Nephron (organoid): ENCODE results near the gene UGT1A9.

Experiments
- H3K27ac Mint-ChIP-seq, 3 experiments: 2 replicates each; pipeline ENCODE4 v1.8.0; 2020; ENCODE audit warnings: mixed read lengths in 3 of 3, mild to moderate bottlenecking in 2 of 3, moderate library complexity in 1 of 3
- H3K27me3 Mint-ChIP-seq: 2 replicates; pipeline ENCODE4 v1.8.0; 2021; ENCODE audit warnings: low read depth, mild to moderate bottlenecking, moderate library complexity, mixed read lengths
- H3K36me3 Mint-ChIP-seq: 2 replicates; pipeline ENCODE4 v1.8.0; 2020; ENCODE audit warnings: low read depth, mixed read lengths
- H3K4me1 Mint-ChIP-seq: 2 replicates; pipeline ENCODE4 v1.8.0; 2020; ENCODE audit warnings: mixed read lengths
- H3K4me3 Mint-ChIP-seq, 3 experiments: 2 replicates each; pipeline ENCODE4 v1.8.0; 2020; ENCODE audit warnings: mild to moderate bottlenecking in 3 of 3, mixed read lengths in 3 of 3, moderate library complexity in 2 of 3
- H3K9me3 Mint-ChIP-seq: 2 replicates; pipeline ENCODE4 v1.8.0; 2020; ENCODE audit warnings: mixed read lengths
- TF ChIP-seq, protein P1 (sequence below), 3 experiments: fragments of 200-600 bp; sonication (generic); IDR thresholded peaks; one replicate each; pipeline ENCODE4 v1.5.0; 2021; ENCODE audit warnings: antibody characterized with exemption in 3 of 3; ENCODE audit not compliant: unreplicated experiment in 3 of 3

The UGT1A9 gene

GRCh38 chr2:233798335-233799086, 126.8 kb downstream of the UGT1A9 start:
- H3K27me3 Mint-ChIP-seq = peaks cover 16% of the 10 kb centered on the region
- no peaks in the 10 kb centered on the region for H3K4me1 Mint-ChIP-seq
- H3K4me3 Mint-ChIP-seq = no peak overlapping the region
- TF ChIP-seq, protein P1, sequence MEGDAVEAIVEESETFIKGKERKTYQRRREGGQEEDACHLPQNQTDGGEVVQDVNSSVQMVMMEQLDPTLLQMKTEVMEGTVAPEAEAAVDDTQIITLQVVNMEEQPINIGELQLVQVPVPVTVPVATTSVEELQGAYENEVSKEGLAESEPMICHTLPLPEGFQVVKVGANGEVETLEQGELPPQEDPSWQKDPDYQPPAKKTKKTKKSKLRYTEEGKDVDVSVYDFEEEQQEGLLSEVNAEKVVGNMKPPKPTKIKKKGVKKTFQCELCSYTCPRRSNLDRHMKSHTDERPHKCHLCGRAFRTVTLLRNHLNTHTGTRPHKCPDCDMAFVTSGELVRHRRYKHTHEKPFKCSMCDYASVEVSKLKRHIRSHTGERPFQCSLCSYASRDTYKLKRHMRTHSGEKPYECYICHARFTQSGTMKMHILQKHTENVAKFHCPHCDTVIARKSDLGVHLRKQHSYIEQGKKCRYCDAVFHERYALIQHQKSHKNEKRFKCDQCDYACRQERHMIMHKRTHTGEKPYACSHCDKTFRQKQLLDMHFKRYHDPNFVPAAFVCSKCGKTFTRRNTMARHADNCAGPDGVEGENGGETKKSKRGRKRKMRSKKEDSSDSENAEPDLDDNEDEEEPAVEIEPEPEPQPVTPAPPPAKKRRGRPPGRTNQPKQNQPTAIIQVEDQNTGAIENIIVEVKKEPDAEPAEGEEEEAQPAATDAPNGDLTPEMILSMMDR (IDR thresholded peaks at IDR 0.05; ENCODE audit: unreplicated experiment in 3 of 3) = no peak
- peaks cover 4% of the 10 kb centered on the region for H3K9me3 Mint-ChIP-seq
- H3K36me3 Mint-ChIP-seq = no peaks in the 10 kb centered on the region
- H3K27ac Mint-ChIP-seq = no peak overlapping the region

DNA sequence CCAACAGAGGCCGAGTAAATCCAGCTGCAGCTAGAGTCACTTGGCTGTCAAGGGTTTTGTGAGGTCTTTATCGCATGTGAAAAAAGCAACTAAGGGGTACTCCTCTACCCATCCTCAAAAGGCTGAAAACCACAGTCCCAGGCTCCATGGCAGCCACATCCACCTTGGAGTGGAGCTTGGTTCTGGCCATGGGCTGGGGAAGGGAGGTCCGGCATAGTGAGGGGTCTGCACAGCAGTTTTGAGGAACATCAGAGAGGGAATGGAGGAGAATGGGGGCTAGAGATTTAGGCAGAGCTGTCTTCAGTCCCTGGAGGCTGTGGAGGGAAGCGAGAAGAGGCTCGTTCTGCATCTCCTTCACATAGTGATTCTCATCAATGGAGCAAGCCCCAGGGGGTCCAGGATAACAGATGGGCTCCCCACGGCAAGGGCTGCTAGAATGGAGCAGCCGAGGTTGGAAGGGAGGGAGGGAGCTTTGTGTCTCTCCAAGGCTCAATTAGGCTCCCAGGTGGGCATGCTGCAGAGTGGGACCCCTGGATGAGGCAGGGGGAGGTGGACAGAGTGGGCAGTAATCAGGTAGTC, 127.5 kb downstream of the UGT1A9 start:
- TF ChIP-seq, protein P1 (IDR thresholded peaks at IDR 0.05; ENCODE audit: unreplicated experiment in 3 of 3) = no peak
- Mint-ChIP-seq H3K36me3 (no peaks in the 10 kb centered on the region), H3K27ac (no peak overlapping the region), H3K4me1 (no peaks in the 10 kb centered on the region), H3K27me3 (peaks cover 16% of the 10 kb centered on the region), H3K9me3 (peaks cover 4% of the 10 kb centered on the region), H3K4me3 (no peak overlapping the region)

DNA sequence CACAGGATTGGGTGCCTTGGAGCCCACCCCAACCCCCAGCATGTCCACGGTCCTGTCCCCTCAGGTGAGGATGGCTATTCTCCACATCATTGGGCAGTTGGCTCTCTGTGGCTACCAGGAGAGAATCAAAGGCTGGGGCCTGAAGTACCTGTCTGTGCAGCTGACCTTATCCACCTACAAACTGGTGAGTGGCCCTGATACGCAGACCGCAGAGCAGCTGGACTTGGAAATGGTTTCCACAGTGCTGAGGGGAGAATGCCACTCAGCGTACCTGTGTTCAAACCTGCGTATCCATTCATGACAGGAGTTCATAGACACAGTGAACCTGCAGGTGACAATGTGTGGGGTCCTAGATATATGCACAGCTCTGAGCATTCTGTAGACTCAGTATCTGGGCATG, 128.0 kb downstream of the UGT1A9 start:
- Mint-ChIP-seq H3K36me3 (no peaks in the 10 kb centered on the region), H3K9me3 (peaks cover 4% of the 10 kb centered on the region), H3K4me3 (no peak overlapping the region), H3K4me1 (no peaks in the 10 kb centered on the region), H3K27ac (no peak overlapping the region), H3K27me3 (peaks cover 19% of the 10 kb centered on the region)
- TF ChIP-seq, protein P1 (IDR thresholded peaks at IDR 0.05; ENCODE audit: unreplicated experiment in 3 of 3) = no peak

DNA sequence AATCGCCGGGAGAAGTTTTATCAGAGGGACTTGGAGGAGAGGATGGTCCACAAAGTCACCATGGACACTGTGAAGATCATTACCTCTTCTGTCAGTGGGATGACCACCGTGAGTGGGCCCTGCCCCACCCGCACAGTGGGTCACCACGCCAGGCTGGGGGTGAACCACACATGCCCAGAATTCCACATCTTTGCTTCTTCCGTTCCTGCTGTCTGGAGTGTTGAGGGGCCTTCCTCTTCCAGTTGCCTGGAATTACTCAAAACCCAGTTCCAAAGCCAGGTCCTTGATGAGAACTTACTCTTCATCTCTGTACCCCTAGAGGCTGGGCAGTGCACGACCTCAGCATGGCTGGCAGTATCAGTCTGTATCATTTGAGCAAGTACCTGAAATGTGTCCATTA, 128.5 kb downstream of the UGT1A9 start:
- Mint-ChIP-seq H3K27ac (no peak overlapping the region), H3K9me3 (peaks cover 4% of the 10 kb centered on the region), H3K27me3 (peaks cover 17% of the 10 kb centered on the region), H3K4me1 (no peaks in the 10 kb centered on the region), H3K36me3 (no peaks in the 10 kb centered on the region), H3K4me3 (no peak overlapping the region)
- TF ChIP-seq, protein P1 (IDR thresholded peaks at IDR 0.05; ENCODE audit: unreplicated experiment in 3 of 3) = no peak

- Mint-ChIP-seq H3K4me1 (no peaks in the 10 kb centered on the region), H3K4me3 (no peak overlapping the region), H3K27me3 (peaks cover 15% of the 10 kb centered on the region), H3K36me3 (no peaks in the 10 kb centered on the region), H3K9me3 (peaks cover 4% of the 10 kb centered on the region), H3K27ac (no peak overlapping the region)
- TF ChIP-seq, protein P1 (IDR thresholded peaks at IDR 0.05; ENCODE audit: unreplicated experiment in 3 of 3) = no peak
These were observed 129.8 kb downstream of the UGT1A9 start for GRCh38 chr2:233801357-233802131.
